OCI-M2 (cell line): ENCODE data around the gene SLC12A4.

Source experiments
- DNase-seq: peaks from one replicate; lab custom pipeline; 2025; ENCODE audit not compliant: unreplicated experiment; lab: John Stamatoyannopoulos, UW

SLC12A4 gene

GRCh38 chr16:67902831-67903230 is 65.6 kb downstream of the SLC12A4 start:
- DNase-seq, result no peak

GRCh38 chr16:67901734-67902133 is 66.7 kb downstream of the SLC12A4 start:
- DNase-seq, result no peak

GRCh38 chr16:67897231-67897630 is 71.2 kb downstream of the SLC12A4 start:
- DNase-seq, result no peak

GRCh38 chr16:67893743-67894399 is 74.6 kb downstream of the SLC12A4 start:
- no peak for DNase-seq
